Glomerular visceral epithelial cell (primary cell): ENCODE results near the gene MSGN1.
A peak's percentile ranks its signal among the peaks of the same experiment; 100 is the strongest.

Source experiments
- DNase-seq: peaks from one replicate; pipeline ENCODE4 v3.0.0-alpha.2; 2016; ENCODE audit errors: extremely low spot score

Gene MSGN1

GRCh38 chr2:17816396-17817245 lies at the start of gene MSGN1:
Gene MSGN1 (plus strand): TSS chr2:17816460. CDS start chr2:17816519, 59 bp downstream.
- no peak for DNase-seq

GRCh38 chr2:17768894-17769293 lies 47.4 kb upstream of the MSGN1 start:
- no peak for DNase-seq

GRCh38 chr2:17771956-17772355 lies 44.3 kb upstream of the MSGN1 start:
- DNase-seq = no peak

DNA sequence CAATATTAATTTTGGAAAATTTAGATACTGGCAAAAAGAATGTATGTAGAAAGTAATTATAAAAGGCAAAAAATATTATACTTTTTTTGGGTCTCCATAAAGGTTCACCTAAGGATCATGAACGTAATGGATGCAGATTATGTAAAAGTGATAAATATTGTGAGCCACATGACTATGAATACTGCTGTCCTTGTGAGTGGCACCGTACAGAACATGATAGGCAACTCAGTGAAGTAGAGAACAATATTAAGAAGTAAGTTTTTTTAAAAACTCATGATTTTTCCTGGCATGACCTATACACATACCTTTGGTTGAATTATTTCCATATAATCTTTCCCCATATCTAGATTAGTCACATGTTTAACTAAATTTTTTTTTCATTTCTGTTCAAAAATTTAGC lies 43.7 kb upstream of the MSGN1 start:
- no peak for DNase-seq

- peak; percentile 69 for DNase-seq
These were observed 35.7 kb upstream of the MSGN1 start for GRCh38 chr2:17780546-17780945.

DNA sequence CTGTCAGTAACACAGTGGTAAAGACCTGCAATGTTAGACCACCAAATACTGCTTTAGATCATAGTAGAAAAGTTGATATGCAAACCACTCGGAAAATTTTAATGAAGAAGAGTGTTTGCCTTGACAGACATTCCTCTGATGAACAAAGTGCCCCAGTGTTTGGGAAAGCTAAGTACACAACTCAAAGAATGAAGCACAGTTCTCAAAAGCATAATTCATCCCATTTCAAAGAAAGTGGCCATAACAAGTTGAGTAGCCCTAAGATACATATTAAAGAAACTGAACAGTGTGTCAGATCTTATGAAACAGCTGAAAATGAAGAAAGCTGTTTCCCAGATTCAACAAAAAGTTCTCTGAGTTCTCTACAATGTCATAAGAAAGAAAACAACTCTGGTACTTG lies 34.8 kb upstream of the MSGN1 start:
- DNase-seq = no peak

DNA sequence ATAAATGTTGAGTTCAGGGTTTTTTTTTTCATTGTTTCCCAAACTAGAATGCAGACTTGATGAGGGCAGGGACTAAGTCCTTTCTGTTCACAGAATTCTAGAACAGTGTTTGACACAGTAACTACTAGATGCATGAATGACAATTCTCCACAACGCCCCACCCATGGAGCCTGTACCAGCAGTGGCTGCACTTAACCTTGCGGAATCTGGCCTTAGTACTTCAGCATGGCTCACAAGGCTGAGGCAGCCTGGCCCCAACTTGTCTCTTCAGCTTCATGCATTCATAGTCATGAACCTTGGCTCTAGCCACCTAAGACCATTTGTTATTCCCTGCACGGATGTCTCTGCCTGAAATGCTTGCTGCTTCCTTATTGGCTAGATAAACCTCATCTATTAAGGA lies 29.5 kb upstream of the MSGN1 start:
- DNase-seq = no peak

DNA sequence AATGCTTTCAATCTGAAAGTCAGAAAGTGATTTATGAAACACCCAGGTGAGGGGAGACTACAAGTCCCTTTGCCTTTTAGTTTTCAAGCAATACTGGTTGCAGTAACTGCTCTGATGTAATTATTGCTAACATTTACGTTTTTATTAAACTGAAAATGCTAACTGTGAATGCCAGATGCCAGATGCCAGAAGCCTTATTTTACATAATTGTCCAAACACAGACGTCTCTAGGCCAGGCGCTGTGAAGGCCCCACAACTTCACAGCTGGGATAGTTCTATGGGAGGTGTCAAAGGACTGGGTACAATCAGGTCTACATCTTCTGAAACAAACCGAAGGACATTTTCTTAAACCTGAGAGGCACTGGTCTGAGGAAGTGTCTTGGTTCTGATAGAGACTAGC lies 27.5 kb upstream of the MSGN1 start:
- no peak for DNase-seq

DNA sequence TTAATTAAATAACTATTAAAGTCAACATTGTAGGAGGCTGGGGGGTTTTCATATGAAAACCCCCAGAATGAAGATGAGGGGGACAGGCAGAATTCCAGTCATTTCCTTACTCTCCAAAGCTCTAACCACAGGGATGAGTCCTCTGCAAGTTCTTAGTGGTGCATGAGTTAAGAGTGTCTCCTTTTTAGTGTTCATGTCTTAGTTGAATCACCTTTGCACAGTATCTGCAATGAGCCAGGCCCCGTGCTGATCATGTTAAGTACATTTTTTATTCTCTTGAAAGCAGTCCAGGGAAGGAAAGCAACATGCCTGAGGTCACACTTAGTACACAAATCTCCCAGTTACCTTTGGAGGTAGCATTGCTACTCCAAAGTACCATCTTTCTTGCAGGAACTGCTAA lies 25.7 kb upstream of the MSGN1 start:
- no peak for DNase-seq

DNA sequence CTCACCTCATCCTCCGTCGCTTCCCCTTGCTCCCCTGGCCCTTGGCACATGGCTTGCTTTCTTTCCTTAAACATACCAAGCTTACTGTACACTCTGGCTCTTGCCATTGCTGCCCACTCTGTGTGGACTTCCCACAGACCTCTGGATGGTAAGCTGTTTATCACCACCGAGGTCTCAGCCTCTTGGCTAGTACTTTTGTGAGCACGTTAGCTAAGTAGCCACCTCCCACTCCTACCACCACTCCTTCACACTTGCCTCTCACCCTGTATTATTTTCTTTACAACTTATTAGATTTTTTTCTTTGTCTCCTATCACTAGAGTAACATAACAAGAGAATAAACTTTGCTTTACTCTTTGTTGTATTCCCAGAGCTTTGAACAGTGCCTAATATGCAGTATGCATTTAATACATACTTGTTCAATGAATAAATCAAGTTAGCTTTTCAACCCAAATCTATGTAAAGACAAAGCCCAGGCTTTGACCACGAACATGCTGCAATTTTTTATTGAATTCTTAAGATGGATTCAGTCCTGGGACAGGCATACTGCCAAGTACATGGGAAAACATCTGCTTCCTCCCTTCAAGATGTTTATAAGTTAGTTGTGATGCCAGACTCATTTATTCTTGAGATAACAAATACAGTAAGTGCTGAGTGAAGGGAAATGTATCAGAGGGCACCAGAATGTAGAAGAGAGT lies 25.0 kb upstream of the MSGN1 start:
- DNase-seq = no peak

GRCh38 chr2:17791817-17792130 lies 24.5 kb upstream of the MSGN1 start:
- no peak for DNase-seq

GRCh38 chr2:17792515-17792914 lies 23.7 kb upstream of the MSGN1 start:
- DNase-seq = no peak

DNA sequence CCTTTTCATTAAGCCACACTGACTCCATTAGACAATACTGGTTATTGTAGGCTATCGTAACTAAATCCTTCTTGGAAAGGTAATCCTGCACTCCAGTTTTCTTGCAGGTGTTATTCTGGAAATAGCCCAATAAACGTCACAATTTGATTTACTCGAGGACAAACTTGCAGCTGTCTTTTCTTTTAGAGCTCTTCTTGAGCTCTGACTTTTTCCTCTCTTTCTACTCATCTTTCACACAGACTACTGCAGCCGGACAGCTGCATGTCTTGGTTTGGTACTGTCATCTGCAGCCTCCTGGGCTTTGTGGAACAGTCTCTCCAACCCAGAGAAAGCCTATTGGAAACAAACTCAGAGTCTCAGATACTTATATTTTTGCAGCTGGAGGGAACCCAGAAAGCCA lies 23.0 kb upstream of the MSGN1 start:
- no peak for DNase-seq

DNA sequence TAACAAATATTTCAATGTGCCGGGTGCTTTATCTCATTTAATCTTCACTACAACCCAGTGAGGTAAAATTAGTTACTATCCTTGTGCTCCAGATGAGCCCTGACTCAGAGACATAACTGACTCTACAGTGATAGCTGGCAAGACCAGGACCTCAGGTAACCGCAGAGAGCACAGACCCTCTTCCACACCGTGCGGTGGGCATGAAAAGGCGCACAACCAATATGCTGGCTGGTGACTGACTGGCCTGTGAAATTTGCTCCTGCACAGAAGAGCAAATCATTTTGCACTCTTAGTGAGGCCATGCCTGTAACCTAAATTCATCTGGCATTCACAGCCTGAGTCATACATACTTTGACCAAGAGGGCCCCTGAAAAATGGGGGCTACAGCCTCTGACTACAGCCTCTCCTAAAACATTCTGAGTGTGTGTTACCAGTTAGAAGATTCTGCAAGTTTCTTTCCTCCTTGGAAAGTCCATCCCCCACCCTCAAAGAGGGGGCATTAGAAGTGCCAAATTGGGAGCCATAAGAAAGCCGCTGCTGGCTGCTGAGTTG lies 22.4 kb upstream of the MSGN1 start:
- no peak for DNase-seq

DNA sequence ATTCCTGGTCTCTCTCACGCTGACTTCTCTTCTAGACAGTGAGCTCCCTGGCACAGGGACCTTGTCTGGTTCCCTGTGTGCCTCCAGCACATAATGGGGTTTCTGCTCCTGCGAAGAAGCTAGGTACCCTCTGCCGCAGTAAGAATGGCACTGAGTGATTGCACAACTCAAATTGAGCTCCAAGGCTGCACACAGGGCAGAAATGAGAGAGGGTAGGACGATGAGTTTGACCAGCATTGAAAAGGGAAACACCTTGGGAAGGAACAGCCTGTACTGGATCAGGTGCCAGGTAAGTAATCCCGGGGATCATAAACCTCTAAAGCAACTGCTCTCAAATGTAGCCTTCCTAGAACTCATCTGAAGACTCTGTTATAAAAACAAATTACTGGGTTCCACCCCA lies 21.0 kb upstream of the MSGN1 start:
- DNase-seq = no peak

GRCh38 chr2:17798338-17798737 lies 17.9 kb upstream of the MSGN1 start:
- no peak for DNase-seq

GRCh38 chr2:17799301-17800120 lies 16.7 kb upstream of the MSGN1 start:
- no peak for DNase-seq

- DNase-seq = no peak
These were observed 16.0 kb upstream of the MSGN1 start for GRCh38 chr2:17800219-17800618.

- DNase-seq = peak; percentile 33
These were observed 15.4 kb upstream of the MSGN1 start for GRCh38 chr2:17800693-17801458.

GRCh38 chr2:17803497-17803896 lies 12.8 kb upstream of the MSGN1 start:
- DNase-seq = no peak

- no peak for DNase-seq
These were observed 11.9 kb upstream of the MSGN1 start for GRCh38 chr2:17804358-17804757.

- no peak for DNase-seq
These were observed 11.1 kb upstream of the MSGN1 start for GRCh38 chr2:17805166-17805565.
